Activated effector memory CD4-positive, alpha-beta T cell treated with Interleukin-2 at 50 U/mL for 16 hours (primary cell): Measurements from ENCODE around the gene LRRC45.
A peak's percentile ranks its signal among the peaks of the same experiment; 100 is the strongest.

Source experiments
- DNase-seq: peaks from one replicate; pipeline ENCODE4 v3.0.0-alpha.2; 2020

LRRC45 gene

GRCh38 chr17:82065638-82066303 is 42.7 kb downstream of the LRRC45 start, which contains the start of gene DUS1L:
DUS1L (minus strand) TSS chr17:82065804; CDS start chr17:82065059, 745 bp downstream.
- DNase-seq: peak; percentile 60

- no peak for DNase-seq
These were observed 47.5 kb downstream of the LRRC45 start for GRCh38 chr17:82070611-82071010.

GRCh38 chr17:82072827-82073226 is 49.7 kb downstream of the LRRC45 start:
- no peak for DNase-seq

DNA sequence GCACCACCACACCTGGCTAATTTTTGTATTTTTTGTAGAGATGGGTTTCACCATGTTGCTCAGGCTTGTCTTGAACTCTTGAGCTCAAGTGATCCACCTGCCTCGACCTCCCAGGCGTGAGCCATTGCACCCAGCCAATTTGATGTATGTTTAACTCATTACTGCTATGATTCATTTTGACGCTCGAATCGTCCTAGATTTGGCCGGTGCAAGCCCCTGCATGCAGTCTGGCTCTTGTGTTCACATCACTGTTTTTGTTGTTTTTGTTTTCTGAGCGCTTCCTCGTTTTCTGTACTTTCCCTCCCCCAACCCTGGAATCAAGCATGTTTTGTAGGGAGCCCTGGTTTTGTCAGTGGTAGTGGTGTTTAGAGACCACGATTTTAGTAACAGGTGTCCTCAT is 50.3 kb downstream of the LRRC45 start:
- no peak for DNase-seq

GRCh38 chr17:82076018-82076784 is 53.1 kb downstream of the LRRC45 start:
- DNase-seq: no peak

DNA sequence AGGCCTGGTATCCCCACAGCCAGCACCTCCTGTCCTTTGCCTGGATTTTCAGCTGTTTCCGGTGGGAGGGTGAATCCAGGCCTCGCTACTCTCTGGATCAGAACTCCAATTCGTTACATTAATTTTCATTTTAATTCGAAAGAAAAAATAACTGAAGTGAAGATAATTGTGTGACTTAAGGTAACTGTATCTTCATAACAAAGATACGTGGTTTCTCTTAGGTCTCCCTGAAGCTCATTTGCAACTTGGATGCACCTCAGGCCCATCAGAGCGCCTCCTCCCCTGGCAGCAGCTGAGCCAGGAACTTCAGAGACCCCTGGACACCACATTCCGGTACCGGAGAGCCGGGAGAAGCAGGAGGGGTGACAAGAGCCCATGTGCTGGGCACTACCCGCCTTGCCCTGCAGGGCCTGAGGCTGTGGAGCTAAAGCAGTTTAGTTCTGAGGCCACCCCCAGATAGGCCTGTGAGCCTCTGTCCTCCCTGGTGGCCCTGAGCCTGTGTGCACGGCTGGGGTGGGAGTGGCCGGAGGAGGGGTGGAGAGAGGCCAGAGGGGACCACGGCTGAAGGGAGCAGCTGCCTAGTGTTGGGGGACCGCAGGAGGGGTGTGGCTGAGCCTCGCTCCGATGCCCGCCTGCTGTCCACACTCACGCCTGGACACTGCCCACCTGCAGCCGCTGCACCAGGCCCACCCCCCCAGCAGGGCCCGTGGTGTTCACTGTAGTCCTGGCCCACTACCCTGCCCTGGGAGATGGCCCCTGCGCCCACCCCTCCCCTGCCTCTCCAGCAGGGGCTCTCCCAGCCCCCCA is 53.9 kb downstream of the LRRC45 start:
- DNase-seq: no peak

DNA sequence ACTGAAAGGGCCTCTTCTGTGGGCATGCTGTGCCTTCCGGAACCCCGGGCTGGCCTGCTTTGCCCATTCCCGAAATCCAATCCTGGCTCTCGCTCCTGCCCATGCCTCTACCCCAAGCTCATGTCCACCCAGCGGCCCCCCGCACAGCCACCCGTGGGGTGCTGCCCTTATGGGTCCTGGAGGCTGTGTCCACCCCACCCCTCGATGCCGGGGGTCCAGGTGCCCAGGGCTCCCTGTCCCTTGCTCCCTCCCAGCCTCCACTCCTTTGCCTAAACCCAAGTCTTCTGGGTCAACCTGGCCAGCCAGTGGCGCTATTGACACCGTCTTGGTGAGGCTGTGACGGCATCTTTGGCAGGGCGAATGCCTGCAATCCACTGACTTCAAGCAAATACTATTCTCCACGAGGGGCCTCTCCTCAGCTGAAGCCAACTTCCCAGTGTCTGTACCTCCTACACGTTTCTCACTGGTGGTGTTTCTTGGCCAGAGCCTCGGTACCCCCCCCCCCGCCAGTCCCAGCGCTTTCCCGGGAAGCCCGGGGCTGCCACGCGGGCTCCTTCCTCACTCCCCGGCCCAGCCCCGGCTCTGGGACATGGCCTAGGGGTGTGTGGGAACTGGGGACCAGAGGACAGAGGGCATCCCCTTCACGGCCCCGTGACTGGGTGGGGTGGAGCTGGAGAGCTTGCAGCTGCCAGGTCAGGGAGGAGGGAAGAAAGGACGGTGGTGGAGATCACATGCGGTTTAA is 54.7 kb downstream of the LRRC45 start:
- no peak for DNase-seq

DNA sequence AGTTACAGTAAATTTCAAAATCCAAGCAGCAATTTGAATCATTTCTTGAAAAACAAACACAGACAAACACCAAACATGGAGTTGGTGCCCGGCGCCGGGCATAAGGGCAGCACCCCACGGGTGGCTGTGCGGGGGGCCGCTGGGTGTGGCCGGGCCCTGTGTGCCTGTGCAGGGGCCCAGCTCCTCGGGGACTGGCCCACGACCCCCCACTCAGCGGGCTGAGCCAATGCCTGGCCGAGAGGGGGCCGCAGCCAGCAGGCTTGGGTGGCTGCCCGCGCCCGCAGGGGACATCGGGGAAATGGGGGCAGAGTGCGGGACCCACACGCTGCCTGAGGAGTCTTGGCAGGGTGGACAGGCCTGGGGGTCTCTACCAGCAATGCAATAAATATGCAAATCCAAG is 55.3 kb downstream of the LRRC45 start:
- no peak for DNase-seq

GRCh38 chr17:82079001-82079677 is 56.0 kb downstream of the LRRC45 start:
- DNase-seq: no peak

GRCh38 chr17:82080048-82080788 is 57.1 kb downstream of the LRRC45 start:
- DNase-seq: no peak
